Measurements from ENCODE around the gene POLR2E. TPM values are rescaled to one million over a fixed set of nuclear protein-coding genes. Genes with fewer than 3 reads are reported as not detected.

The POLR2E gene
- total and polyA plus RNA-seq, 9 of the 15 experiments (the other 6 are each of a cell fraction or from before 2014, with no cell fraction given) = 3.4 to 413 (median 244) TPM

DNA sequence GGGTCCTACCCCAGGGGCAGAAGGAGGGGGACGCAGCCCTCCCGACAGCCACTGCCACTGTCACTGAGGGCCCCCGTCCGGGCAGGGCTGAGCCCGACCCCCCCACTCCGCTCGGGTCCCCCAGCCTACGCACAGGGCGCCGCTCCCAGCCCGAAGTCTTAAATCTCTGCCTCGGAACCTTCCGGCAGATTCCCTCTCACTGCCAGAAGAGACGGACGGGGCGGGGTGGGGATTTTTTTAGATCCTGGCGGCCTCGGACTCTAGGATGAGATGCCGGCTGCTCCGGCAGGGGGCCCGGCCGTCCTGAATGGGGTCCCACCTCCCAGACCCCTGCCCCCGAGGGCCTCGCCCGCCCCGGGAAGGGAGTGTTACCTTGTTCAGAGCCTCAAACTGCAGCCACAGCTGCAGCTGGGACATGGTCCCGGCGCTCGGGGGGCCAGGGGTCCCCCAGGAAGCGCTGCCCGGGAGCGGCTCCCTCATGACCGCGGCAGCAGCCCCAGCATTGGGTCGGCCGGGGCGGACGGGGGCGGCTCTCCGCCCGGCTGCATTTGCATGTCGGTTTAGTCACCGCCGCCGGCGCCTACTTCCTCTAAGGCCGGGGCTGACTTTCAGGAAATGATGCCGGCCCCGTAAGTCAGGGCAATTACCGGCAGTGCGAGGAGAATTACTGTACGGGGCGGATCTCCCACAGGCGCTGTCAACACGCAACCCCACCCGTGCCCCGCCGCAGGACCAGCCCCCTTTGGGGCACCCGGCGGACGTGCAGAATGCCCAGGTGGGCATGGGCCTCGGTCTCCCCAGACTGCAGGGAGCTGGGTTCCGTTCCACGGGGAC is 36.8 kb upstream of the POLR2E start (continued):
- TF ChIP-seq, protein P1, sequence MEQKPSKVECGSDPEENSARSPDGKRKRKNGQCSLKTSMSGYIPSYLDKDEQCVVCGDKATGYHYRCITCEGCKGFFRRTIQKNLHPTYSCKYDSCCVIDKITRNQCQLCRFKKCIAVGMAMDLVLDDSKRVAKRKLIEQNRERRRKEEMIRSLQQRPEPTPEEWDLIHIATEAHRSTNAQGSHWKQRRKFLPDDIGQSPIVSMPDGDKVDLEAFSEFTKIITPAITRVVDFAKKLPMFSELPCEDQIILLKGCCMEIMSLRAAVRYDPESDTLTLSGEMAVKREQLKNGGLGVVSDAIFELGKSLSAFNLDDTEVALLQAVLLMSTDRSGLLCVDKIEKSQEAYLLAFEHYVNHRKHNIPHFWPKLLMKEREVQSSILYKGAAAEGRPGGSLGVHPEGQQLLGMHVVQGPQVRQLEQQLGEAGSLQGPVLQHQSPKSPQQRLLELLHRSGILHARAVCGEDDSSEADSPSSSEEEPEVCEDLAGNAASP (IDR thresholded peaks at IDR 0.05) = no peak
- TF ChIP-seq, protein P2, sequence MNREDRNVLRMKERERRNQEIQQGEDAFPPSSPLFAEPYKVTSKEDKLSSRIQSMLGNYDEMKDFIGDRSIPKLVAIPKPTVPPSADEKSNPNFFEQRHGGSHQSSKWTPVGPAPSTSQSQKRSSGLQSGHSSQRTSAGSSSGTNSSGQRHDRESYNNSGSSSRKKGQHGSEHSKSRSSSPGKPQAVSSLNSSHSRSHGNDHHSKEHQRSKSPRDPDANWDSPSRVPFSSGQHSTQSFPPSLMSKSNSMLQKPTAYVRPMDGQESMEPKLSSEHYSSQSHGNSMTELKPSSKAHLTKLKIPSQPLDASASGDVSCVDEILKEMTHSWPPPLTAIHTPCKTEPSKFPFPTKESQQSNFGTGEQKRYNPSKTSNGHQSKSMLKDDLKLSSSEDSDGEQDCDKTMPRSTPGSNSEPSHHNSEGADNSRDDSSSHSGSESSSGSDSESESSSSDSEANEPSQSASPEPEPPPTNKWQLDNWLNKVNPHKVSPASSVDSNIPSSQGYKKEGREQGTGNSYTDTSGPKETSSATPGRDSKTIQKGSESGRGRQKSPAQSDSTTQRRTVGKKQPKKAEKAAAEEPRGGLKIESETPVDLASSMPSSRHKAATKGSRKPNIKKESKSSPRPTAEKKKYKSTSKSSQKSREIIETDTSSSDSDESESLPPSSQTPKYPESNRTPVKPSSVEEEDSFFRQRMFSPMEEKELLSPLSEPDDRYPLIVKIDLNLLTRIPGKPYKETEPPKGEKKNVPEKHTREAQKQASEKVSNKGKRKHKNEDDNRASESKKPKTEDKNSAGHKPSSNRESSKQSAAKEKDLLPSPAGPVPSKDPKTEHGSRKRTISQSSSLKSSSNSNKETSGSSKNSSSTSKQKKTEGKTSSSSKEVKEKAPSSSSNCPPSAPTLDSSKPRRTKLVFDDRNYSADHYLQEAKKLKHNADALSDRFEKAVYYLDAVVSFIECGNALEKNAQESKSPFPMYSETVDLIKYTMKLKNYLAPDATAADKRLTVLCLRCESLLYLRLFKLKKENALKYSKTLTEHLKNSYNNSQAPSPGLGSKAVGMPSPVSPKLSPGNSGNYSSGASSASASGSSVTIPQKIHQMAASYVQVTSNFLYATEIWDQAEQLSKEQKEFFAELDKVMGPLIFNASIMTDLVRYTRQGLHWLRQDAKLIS (CRISPR knock-in tag; IDR thresholded peaks at IDR 0.05) = no peak
- TF ChIP-seq, protein P3, sequence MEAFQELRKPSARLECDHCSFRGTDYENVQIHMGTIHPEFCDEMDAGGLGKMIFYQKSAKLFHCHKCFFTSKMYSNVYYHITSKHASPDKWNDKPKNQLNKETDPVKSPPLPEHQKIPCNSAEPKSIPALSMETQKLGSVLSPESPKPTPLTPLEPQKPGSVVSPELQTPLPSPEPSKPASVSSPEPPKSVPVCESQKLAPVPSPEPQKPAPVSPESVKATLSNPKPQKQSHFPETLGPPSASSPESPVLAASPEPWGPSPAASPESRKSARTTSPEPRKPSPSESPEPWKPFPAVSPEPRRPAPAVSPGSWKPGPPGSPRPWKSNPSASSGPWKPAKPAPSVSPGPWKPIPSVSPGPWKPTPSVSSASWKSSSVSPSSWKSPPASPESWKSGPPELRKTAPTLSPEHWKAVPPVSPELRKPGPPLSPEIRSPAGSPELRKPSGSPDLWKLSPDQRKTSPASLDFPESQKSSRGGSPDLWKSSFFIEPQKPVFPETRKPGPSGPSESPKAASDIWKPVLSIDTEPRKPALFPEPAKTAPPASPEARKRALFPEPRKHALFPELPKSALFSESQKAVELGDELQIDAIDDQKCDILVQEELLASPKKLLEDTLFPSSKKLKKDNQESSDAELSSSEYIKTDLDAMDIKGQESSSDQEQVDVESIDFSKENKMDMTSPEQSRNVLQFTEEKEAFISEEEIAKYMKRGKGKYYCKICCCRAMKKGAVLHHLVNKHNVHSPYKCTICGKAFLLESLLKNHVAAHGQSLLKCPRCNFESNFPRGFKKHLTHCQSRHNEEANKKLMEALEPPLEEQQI (IDR thresholded peaks at IDR 0.05) = no peak
- TF ChIP-seq, protein P4, sequence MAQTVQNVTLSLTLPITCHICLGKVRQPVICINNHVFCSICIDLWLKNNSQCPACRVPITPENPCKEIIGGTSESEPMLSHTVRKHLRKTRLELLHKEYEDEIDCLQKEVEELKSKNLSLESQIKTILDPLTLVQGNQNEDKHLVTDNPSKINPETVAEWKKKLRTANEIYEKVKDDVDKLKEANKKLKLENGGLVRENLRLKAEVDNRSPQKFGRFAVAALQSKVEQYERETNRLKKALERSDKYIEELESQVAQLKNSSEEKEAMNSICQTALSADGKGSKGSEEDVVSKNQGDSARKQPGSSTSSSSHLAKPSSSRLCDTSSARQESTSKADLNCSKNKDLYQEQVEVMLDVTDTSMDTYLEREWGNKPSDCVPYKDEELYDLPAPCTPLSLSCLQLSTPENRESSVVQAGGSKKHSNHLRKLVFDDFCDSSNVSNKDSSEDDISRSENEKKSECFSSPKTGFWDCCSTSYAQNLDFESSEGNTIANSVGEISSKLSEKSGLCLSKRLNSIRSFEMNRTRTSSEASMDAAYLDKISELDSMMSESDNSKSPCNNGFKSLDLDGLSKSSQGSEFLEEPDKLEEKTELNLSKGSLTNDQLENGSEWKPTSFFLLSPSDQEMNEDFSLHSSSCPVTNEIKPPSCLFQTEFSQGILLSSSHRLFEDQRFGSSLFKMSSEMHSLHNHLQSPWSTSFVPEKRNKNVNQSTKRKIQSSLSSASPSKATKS (CRISPR knock-in tag; IDR thresholded peaks at IDR 0.05) = no peak
- TF ChIP-seq, protein P5, sequence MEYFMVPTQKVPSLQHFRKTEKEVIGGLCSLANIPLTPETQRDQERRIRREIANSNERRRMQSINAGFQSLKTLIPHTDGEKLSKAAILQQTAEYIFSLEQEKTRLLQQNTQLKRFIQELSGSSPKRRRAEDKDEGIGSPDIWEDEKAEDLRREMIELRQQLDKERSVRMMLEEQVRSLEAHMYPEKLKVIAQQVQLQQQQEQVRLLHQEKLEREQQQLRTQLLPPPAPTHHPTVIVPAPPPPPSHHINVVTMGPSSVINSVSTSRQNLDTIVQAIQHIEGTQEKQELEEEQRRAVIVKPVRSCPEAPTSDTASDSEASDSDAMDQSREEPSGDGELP (CRISPR knock-in tag; IDR thresholded peaks at IDR 0.05; ENCODE audit: borderline replicate concordance) = peak; percentile 41; the same call in 1 of the 2 replicates
- no peak for TF ChIP-seq NFRKB (IDR thresholded peaks at IDR 0.05; ENCODE audit: low read depth)
- no peak for TF ChIP-seq SAFB (IDR thresholded peaks at IDR 0.05; ENCODE audit: borderline replicate concordance, low read depth, low read length)
- no peak for TF ChIP-seq CAMTA2 (CRISPR knock-in tag; conservative IDR thresholded peaks at IDR 0.05)
- TF ChIP-seq, protein P6, sequence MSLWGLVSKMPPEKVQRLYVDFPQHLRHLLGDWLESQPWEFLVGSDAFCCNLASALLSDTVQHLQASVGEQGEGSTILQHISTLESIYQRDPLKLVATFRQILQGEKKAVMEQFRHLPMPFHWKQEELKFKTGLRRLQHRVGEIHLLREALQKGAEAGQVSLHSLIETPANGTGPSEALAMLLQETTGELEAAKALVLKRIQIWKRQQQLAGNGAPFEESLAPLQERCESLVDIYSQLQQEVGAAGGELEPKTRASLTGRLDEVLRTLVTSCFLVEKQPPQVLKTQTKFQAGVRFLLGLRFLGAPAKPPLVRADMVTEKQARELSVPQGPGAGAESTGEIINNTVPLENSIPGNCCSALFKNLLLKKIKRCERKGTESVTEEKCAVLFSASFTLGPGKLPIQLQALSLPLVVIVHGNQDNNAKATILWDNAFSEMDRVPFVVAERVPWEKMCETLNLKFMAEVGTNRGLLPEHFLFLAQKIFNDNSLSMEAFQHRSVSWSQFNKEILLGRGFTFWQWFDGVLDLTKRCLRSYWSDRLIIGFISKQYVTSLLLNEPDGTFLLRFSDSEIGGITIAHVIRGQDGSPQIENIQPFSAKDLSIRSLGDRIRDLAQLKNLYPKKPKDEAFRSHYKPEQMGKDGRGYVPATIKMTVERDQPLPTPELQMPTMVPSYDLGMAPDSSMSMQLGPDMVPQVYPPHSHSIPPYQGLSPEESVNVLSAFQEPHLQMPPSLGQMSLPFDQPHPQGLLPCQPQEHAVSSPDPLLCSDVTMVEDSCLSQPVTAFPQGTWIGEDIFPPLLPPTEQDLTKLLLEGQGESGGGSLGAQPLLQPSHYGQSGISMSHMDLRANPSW (CRISPR knock-in tag; IDR thresholded peaks at IDR 0.05) = no peak

Data from K562 (cell line).